Mesodermal cell (in vitro differentiated cells): ENCODE data around the gene RAPSN.
"Not testable (repeated sequence)": the region's sequence is repeated elsewhere in the genome, so short reads cannot be mapped to it uniquely, and the experiment has no call there.

ENCODE experiments used
- H3K27ac ChIP-seq: 2 replicates; pipeline ENCODE4 v1.7.0; 2013; ENCODE audit warnings: mild to moderate bottlenecking, low read depth, low read length, moderate library complexity; ENCODE audit not compliant: severe bottlenecking
- H3K36me3 ChIP-seq: 2 replicates; pipeline ENCODE4 v1.7.1; 2013; ENCODE audit warnings: mild to moderate bottlenecking, low read length, moderate library complexity; ENCODE audit not compliant: control insufficient read depth, insufficient read depth
- H3K4me1 ChIP-seq: one replicate; pipeline ENCODE4 v1.7.1; 2013; ENCODE audit warnings: mild to moderate bottlenecking, low read length; ENCODE audit not compliant: insufficient read depth, control insufficient read depth, poor library complexity, severe bottlenecking
- H3K4me3 ChIP-seq: 2 replicates; pipeline ENCODE4 v1.7.0; 2013; ENCODE audit warnings: low read length, control low read depth, mild to moderate bottlenecking; ENCODE audit not compliant: insufficient read depth, poor library complexity, severe bottlenecking; ENCODE audit errors: extremely low read depth
- H3K9me3 ChIP-seq: 2 replicates; pipeline ENCODE4 v1.7.1; 2013; ENCODE audit warnings: mild to moderate bottlenecking, low read length, moderate library complexity; ENCODE audit not compliant: control insufficient read depth
- WGBS, 2 experiments: methylation state at CpG; one replicate each; pipeline ENCODE4 v1.1.5; 2013; ENCODE audit warnings: missing lambda C conversion rate in 2 of 2; ENCODE audit not compliant: insufficient coverage in 2 of 2; 5-methylcytosine and 5-hydroxymethylcytosine counted together

Gene RAPSN

GRCh38 chr11:47466201-47466600 lies 17.3 kb upstream of the RAPSN start:
- Histone ChIP-seq H3K36me3 (peaks cover 81% of the 10 kb centered on the region), H3K4me3 (no peak overlapping the region), H3K9me3 (no peaks in the 10 kb centered on the region), H3K4me1 (peaks cover 10% of the 10 kb centered on the region), H3K27ac (peak overlapping the region; percentile 36)
- 92 to 94% methylated on average over 3 to 5 of the region's 5 CpGs for WGBS, 2 experiments

GRCh38 chr11:47464483-47464882 lies 15.5 kb upstream of the RAPSN start:
- H3K4me3 ChIP-seq, result no peak overlapping the region
- H3K9me3 ChIP-seq, result no peaks in the 10 kb centered on the region
- 88 to 89% methylated on average over 3 to 4 of the region's 5 CpGs for WGBS, 2 experiments
- H3K4me1 ChIP-seq, result peaks cover 10% of the 10 kb centered on the region
- H3K36me3 ChIP-seq, result peaks cover 77% of the 10 kb centered on the region
- H3K27ac ChIP-seq, result no peak overlapping the region

GRCh38 chr11:47461876-47462275 lies 12.9 kb upstream of the RAPSN start:
- H3K4me3 ChIP-seq, result no peak overlapping the region
- no peak overlapping the region for H3K27ac ChIP-seq
- H3K9me3 ChIP-seq, result no peaks in the 10 kb centered on the region
- WGBS, 2 experiments, result 96 to 100% methylated on average over 3 to 4 of the region's 7 CpGs
- peaks cover 62% of the 10 kb centered on the region for H3K36me3 ChIP-seq
- peaks cover 2% of the 10 kb centered on the region for H3K4me1 ChIP-seq

GRCh38 chr11:47460571-47461235 lies 11.8 kb upstream of the RAPSN start:
- no peak overlapping the region for H3K27ac ChIP-seq
- 94 to 100% methylated on average over 2 of the region's 2 CpGs for WGBS, 2 experiments
- peaks cover 56% of the 10 kb centered on the region for H3K36me3 ChIP-seq
- H3K4me3 ChIP-seq, result no peak overlapping the region
- no peaks in the 10 kb centered on the region for H3K9me3 ChIP-seq
- H3K4me1 ChIP-seq, result no peaks in the 10 kb centered on the region

DNA sequence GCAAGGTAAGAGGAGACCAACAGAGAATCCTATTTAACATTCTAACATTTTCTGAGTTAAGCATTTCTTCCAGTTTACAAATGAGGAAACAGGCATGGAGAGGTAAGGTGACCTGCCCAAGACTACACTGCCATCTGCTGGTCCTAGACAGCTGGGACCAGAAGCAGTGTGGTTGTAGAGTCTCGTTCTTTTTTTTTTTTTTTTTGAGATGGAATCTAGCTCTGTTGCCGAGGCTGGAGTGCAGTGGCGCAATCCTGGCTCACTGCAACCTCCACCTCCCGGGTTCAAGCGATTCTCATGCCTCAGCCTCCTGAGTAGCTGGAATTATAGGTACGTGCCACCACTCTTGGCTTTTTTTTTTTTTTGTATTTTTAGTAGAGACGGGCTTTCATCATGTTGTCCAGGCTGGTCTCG lies 5.3 kb upstream of the RAPSN start:
- not testable (repeated sequence) for H3K4me1 ChIP-seq, H3K4me3 ChIP-seq, H3K27ac ChIP-seq, H3K9me3 ChIP-seq, H3K36me3 ChIP-seq
- no CpG with 5 or more reads among the region's 8 CpGs for WGBS, 2 experiments

DNA sequence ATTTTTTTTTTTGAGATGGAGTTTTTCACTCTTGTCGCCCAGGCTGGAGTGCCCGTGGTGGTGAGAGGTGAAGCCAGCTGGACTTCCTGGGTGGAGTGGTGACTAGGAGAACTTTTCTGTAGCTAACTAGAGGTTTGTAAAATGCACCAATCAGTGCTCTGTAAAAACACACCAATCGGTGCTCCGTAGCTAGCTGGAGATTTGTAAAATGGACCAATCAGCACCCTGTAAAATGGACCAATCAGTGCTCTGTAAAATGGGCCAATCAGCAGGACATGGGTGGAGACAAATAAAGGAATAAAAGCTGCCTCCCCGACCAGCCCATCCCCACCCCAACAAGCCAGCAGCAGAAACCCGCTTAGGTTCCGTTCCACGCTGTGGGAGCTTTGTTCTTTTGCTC lies 4.4 kb upstream of the RAPSN start:
- Histone ChIP-seq H3K4me1 (no peaks in the 10 kb centered on the region), H3K9me3 (no peaks in the 10 kb centered on the region), H3K4me3 (no peak overlapping the region), H3K36me3 (no peaks in the 10 kb centered on the region), H3K27ac (no peak overlapping the region)
- WGBS, 2 experiments, result 95 to 97% methylated on average over 7 to 8 of the region's 8 CpGs

DNA sequence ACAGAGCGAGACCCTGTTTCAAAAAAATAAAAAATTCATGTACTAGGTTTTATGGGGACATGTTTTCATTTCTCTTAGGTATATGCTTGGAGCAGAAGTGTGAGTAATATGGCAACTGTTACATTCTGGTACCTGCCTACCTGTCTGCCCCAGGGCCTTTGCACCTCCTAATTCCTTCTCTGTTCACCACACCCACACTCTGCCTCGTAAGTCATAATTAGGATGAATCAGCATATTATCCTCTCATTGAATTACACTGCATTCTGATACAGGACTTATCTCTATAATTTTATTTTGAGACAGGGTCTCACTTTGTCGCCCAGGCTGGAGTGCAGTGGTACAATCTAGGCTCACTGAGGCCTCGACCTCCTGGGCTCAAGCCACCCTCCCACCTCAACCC lies 3.1 kb upstream of the RAPSN start:
- WGBS, 2 experiments, result 93 to 100% methylated on average over 3 to 4 of the region's 4 CpGs
- no peaks in the 10 kb centered on the region for H3K4me1 ChIP-seq
- no peaks in the 10 kb centered on the region for H3K36me3 ChIP-seq
- H3K4me3 ChIP-seq, result no peak overlapping the region
- no peaks in the 10 kb centered on the region for H3K9me3 ChIP-seq
- no peak overlapping the region for H3K27ac ChIP-seq

GRCh38 chr11:47451436-47451835 lies 2.5 kb upstream of the RAPSN start:
- Histone ChIP-seq H3K36me3 (no peaks in the 10 kb centered on the region), H3K4me3 (no peak overlapping the region), H3K27ac (no peak overlapping the region), H3K4me1 (no peaks in the 10 kb centered on the region), H3K9me3 (no peaks in the 10 kb centered on the region)
- 100% methylated on average over 3 of the region's 4 CpGs; no CpG with 5 or more reads in 1 of the 2 experiments for WGBS, 2 experiments

DNA sequence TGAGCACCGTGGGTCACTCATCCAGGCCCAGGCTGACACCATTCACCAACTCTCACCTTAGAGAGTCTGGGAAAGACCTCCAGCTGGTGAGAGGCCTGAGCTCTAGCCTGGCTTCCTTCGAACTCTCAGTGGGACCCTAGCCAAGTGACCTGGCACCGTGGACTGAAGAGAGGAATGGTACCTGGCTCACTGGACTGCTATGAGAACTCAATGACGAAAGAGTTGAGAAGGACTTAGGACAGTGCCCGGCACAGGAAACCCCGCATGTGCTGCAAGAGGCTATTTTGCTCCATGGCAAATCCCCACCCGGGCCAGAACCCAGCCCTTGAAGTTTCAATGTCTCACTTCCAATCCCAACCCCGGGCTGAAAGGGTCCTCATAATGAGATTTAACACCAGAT lies 605 bp upstream of the RAPSN start:
- Histone ChIP-seq H3K4me3 (no peak overlapping the region), H3K27ac (no peak overlapping the region), H3K36me3 (no peaks in the 10 kb centered on the region), H3K9me3 (no peaks in the 10 kb centered on the region), H3K4me1 (no peaks in the 10 kb centered on the region)
- WGBS, 2 experiments, result 92 to 93% methylated on average over 6 to 7 of the region's 8 CpGs

DNA sequence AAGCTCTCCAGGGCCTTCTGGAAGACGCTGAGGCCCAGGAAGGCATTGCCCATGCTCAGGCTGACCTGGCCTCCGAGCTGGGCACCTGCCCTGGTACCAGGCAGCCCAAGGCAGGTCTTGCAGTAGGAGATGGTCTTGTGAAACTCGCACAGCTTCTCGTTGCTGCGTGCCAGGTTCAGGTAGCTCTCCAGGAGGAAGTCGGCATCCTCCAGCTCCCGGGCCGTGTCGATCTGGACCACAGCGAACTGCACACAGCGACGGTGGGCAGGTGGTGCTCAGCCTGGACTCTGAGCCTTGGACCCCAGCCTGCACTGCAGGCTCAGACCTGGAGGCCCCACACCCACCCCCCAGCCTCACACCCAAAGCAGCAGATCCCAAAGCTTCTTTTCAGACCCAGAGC lies 1.0 kb downstream of the RAPSN start:
- no peaks in the 10 kb centered on the region for H3K4me1 ChIP-seq
- WGBS, 2 experiments, result 97% methylated on average over 12 of the region's 12 CpGs
- H3K9me3 ChIP-seq, result no peaks in the 10 kb centered on the region
- no peak overlapping the region for H3K27ac ChIP-seq
- H3K4me3 ChIP-seq, result no peak overlapping the region
- no peaks in the 10 kb centered on the region for H3K36me3 ChIP-seq

DNA sequence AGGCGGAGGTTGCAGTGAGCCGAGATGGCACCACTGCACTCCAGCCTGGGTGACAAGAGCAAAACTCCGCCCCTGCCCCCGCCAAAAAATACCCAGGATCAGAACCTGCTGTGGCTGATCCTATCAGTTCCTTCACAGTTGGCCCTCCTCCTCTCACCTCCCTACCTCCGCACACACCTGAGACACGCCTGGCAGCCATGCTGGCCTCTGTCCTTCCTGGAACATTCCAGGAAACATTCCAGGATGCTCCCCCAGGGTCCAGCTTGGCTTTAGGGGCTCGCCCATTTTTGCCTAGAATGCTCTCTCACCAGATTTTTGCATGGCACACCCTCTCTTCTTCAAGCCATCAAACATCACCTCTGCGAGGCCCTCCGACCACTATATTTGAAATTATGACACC lies 2.1 kb downstream of the RAPSN start:
- no peaks in the 10 kb centered on the region for H3K9me3 ChIP-seq
- H3K36me3 ChIP-seq, result no peaks in the 10 kb centered on the region
- no peaks in the 10 kb centered on the region for H3K4me1 ChIP-seq
- WGBS, 2 experiments, result 93 to 98% methylated on average over 9 of the region's 9 CpGs
- H3K4me3 ChIP-seq, result no peak overlapping the region
- H3K27ac ChIP-seq, result no peak overlapping the region
